HepG2 (cell line): ENCODE results near the gene CAMTA1.

Experiments
- CTCF ChIP-seq: sonication (generic); formaldehyde crosslinking; IDR thresholded peaks from 2 replicates; pipeline ENCODE4 v1.5.0; 2020; ENCODE audit warnings: mild to moderate bottlenecking, missing genetic modification reagents, moderate library complexity
- ETS1 ChIP-seq: sonication (generic); formaldehyde crosslinking; IDR thresholded peaks from 2 replicates; pipeline ENCODE4 v1.4.0; 2020; ENCODE audit warnings: missing genetic modification reagents
- ZC3H4 ChIP-seq: sonication (generic); formaldehyde crosslinking; IDR thresholded peaks from 2 replicates; pipeline ENCODE4 v1.4.0; 2020; ENCODE audit warnings: missing genetic modification reagents, borderline replicate concordance

- TF ChIP-seq CTCF (CRISPR knock-in tag) (no peak), ETS1 (CRISPR knock-in tag) (no peak), ZC3H4 (CRISPR knock-in tag) (no peak)
Measured at GRCh38 chr1:6801199-6801598, 15.9 kb downstream of the CAMTA1 start.
